GM12878 (cell line): ENCODE measurements around the gene SPOCK1. TPM values are rescaled to one million over a fixed set of nuclear protein-coding genes. Genes with fewer than 3 reads are reported as not detected.

Experiments used
- ATAC-seq: fragments of 200-7000 bp; cut with Tn5 transposase; 3 replicates; pipeline ENCODE4 v1.9.1; 2020; ENCODE audit warnings: mild to moderate bottlenecking, moderate library complexity
- BruUV-seq: library from RNA; stranded (reverse); fragments of 400-500 nt; replicated peaks from 2 replicates; lab custom pipeline; 2021; lab: Mats Ljungman, UMichigan
- CTCF ChIA-PET: fragments of 300-600 bp; sonication (Branson Sonifier 250); formaldehyde crosslinking; extraction: SDS; loops from one replicate; lab custom pipeline; 2021; ENCODE audit warnings: inconsistent platforms; lab: Yijun Ruan, JAX
- POLR2A ChIA-PET: fragments of 350-600 bp; formaldehyde crosslinking; extraction: SDS; loops from one replicate; lab custom pipeline; 2021; ENCODE audit warnings: inconsistent platforms; lab: Charles Lee
- RAD21 ChIA-PET: fragments of 300-600 bp; sonication (Branson Sonifier 250); formaldehyde crosslinking; loops from one replicate; lab custom pipeline; 2023; ENCODE audit warnings: antibody characterized with exemption; ENCODE audit not compliant: unreplicated experiment; lab: Charles Lee
- SMC1A ChIA-PET: fragments of 300-600 bp; sonication (Branson Sonifier 250); formaldehyde crosslinking; loops from one replicate; lab custom pipeline; 2023; ENCODE audit not compliant: unreplicated experiment, uncharacterized antibody; lab: Charles Lee
- DNase-seq: peaks from one replicate; pipeline ENCODE4 v3.0.0-alpha.2; 2011; ENCODE audit warnings: low read depth, low spot score
- FAIRE-seq: peaks from 3 replicates; lab custom pipeline; 2011; peaks lifted over from hg19 to GRCh38; lab: Jason Lieb, UNC
- H2AFZ ChIP-seq: 2 replicates; pipeline ENCODE4 v1.6.0; 2011; ENCODE audit warnings: low read depth, low read length, control low read depth; ENCODE audit not compliant: control insufficient read depth
- H3K27ac ChIP-seq: 2 replicates; pipeline ENCODE4 v1.5.1; 2011; ENCODE audit warnings: control low read depth; ENCODE audit not compliant: control insufficient read depth, insufficient read depth
- H3K27me3 ChIP-seq, 2 experiments: replicated peaks in 1 of 2; 2 replicates each; pipeline versions ENCODE4 v1.6.0 to v1.6.1; 2011; ENCODE audit warnings: low read length in 1 of 2; ENCODE audit not compliant: control insufficient read depth in 2 of 2, insufficient read depth in 2 of 2
- H3K36me3 ChIP-seq, 2 experiments: 2 replicates each; pipeline ENCODE4 v1.5.1; 2011; ENCODE audit warnings: low read length in 1 of 2; ENCODE audit not compliant: control insufficient read depth in 2 of 2, insufficient read depth in 2 of 2
- H3K4me1 ChIP-seq: 2 replicates; pipeline ENCODE4 v1.6.1; 2011; ENCODE audit warnings: mild to moderate bottlenecking, low read length, moderate library complexity, mixed read lengths; ENCODE audit not compliant: control insufficient read depth, insufficient read depth
- H3K4me2 ChIP-seq: 2 replicates; pipeline ENCODE4 v1.6.0; 2011; ENCODE audit warnings: control low read depth; ENCODE audit not compliant: control insufficient read depth, insufficient read depth
- H3K4me3 ChIP-seq: fragments of 200-600 bp; sonication (generic); 2 replicates; pipeline ENCODE4 v1.5.1; 2016
- H3K79me2 ChIP-seq: 2 replicates; pipeline ENCODE4 v1.6.0; 2011; ENCODE audit warnings: low read length; ENCODE audit not compliant: control insufficient read depth, insufficient read depth
- H3K9ac ChIP-seq: 2 replicates; pipeline ENCODE4 v1.8.0; 2011; ENCODE audit warnings: low read length, control low read depth, mixed read lengths; ENCODE audit not compliant: control insufficient read depth, insufficient read depth
- H3K9me3 ChIP-seq: replicated peaks from 3 replicates; pipeline ENCODE4 v1.5.1; 2011; ENCODE audit warnings: mild to moderate bottlenecking, low read length; ENCODE audit not compliant: control insufficient read depth, insufficient read depth
- H4K20me1 ChIP-seq: 2 replicates; pipeline ENCODE4 v1.6.0; 2011; ENCODE audit not compliant: control insufficient read depth, insufficient read depth
- CEBPB ChIP-seq, 2 experiments: fragments of 150-350 bp in 1 of 2; IDR thresholded peaks; 2 replicates each; pipeline ENCODE4 v1.6.1; 2012 to 2014; ENCODE audit warnings: low read depth in 2 of 2, low read length in 2 of 2, borderline replicate concordance in 1 of 2, inconsistent platforms in 1 of 2
- PAX5 ChIP-seq: IDR thresholded peaks from 2 replicates; pipeline ENCODE4 v1.6.1; 2011; ENCODE audit warnings: low read depth, low read length, borderline replicate concordance
- RUNX3 ChIP-seq: IDR thresholded peaks from 2 replicates; pipeline ENCODE4 v1.6.1; 2012; ENCODE audit warnings: low read length, inconsistent platforms
- ZSCAN29 ChIP-seq: fragments of 450-650 bp; IDR thresholded peaks from 2 replicates; pipeline ENCODE4 v1.6.1; 2017; ENCODE audit warnings: mild to moderate bottlenecking, moderate library complexity
- WGBS: methylation state at CpG from one replicate; pipeline ENCODE4 v1.1.6; 2016; ENCODE audit warnings: low lambda C conversion rate; ENCODE audit not compliant: insufficient replicate concordance, insufficient coverage; ENCODE audit errors: missing lambda C conversion rate; 5-methylcytosine and 5-hydroxymethylcytosine counted together
- in situ Hi-C: fragments of 300-500 bp; cut with MboI; formaldehyde crosslinking; loops from 9 replicates; pipeline ENCODE4 v1.14.3; 2018; ENCODE audit warnings: mixed read lengths
- intact Hi-C: fragments of 100-400 bp; cut with micrococcal nuclease; formaldehyde crosslinking; loops from one replicate; pipeline ENCODE4 v1.14.2; 2022; ENCODE audit not compliant: unreplicated experiment
- polyA plus RNA-seq, 11 experiments: library from polyadenylated mRNA; depleted of rRNA in 4 of 11; unstranded in 6 of 11; stranded (reverse) in 5 of 11; fragments of >200 nt; fragmentation: Nextera tagmentation in 4 of 11; fragmentation: Illumina TruSeq in 1 of 11; extraction: Ambion mirVana in 4 of 11; extraction: Trizol in 1 of 11; gene quantifications; 1 replicate in 1 of 11; 2 replicates in 10 of 11; pipeline versions ENCODE4 v1.2.1 to v1.2.3, GENCODE V29; 2011 to 2016; ENCODE audit warnings: inconsistent platforms in 2 of 11, missing spikeins in 2 of 11, low read depth in 1 of 11
- total RNA-seq, 4 experiments: library from RNA; depleted of rRNA in 3 of 4; stranded (reverse); fragments of >200 nt in 3 of 4; fragmentation: Illumina TruSeq in 1 of 4; extraction: Trizol in 1 of 4; gene quantifications; 2 replicates each; pipeline versions ENCODE4 v1.2.1 to v1.2.3, GENCODE V29; 2013 to 2021
- TF ChIP-seq, protein P1 (sequence below): fragments of 450-650 bp; IDR thresholded peaks from 2 replicates; pipeline ENCODE4 v1.6.1; 2018; ENCODE audit warnings: mild to moderate bottlenecking, low read depth, moderate library complexity; ENCODE audit not compliant: partially characterized antibody
- TF ChIP-seq, protein P2 (sequence below): IDR thresholded peaks from 2 replicates; pipeline ENCODE4 v1.6.1; 2012; ENCODE audit warnings: low read length, inconsistent platforms
- TF ChIP-seq, protein P3 (sequence below): fragments of 450-650 bp; IDR thresholded peaks from 2 replicates; pipeline ENCODE4 v1.6.1; 2017; ENCODE audit warnings: mild to moderate bottlenecking, moderate library complexity

Gene SPOCK1
- total and polyA plus RNA-seq, 10 of the 15 experiments (the other 5 are each of a cell fraction or from before 2014, with no cell fraction given), result 0.06 to 0.68 (median 0.25) TPM; not detected in 3

DNA sequence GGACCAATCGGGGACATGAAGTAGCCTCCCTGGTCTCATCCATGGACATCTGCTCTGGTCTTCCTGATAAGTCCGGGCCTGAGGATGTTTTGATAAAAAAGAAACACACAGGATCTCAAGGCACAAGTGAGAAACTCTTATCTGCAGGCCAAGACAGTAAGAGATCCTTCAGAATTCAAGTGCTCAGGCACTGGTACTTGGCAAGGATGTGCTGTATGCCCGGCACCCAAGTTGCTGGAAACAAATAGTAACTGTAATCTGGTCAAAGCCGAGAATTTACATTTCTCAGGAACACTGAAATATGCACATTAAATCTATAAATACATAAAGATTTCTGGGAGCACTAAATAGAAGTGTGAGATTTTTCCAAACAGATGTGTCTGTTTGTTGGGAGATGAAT, 165.7 kb downstream of the SPOCK1 start:
- SMC1A ChIA-PET, result interaction anchor here (1.0 kb wide), 1 partner anchor 13 kb away, joined by 3 read pairs; no protein-coding TSS in a partner anchor
- H2AFZ ChIP-seq, result no peak overlapping the region
- no peaks in the 10 kb centered on the region for H3K79me2 ChIP-seq
- intact Hi-C loops (no loop called here), in situ Hi-C loops (loop anchor here (25.0 kb wide), 1 partner anchor 754 kb away; the partner anchor contains the start of gene WNT8A)
- ATAC-seq, result no peak
- WGBS, result 6% methylated on average over 4 of the region's 4 CpGs
- 0 out of 2 replicates have a peak, but pooled peaks cover 2% of the 10 kb centered on the region for H4K20me1 ChIP-seq
- POLR2A ChIA-PET, result no interaction called here
- no peak for DNase-seq
- no peak overlapping the region for H3K27ac ChIP-seq
- no peaks in the 10 kb centered on the region for H3K4me1 ChIP-seq
- H3K4me2 ChIP-seq, result no peak overlapping the region
- no peak overlapping the region for H3K4me3 ChIP-seq
- CTCF ChIA-PET, result interaction anchor here (0.9 to 1.2 kb wide), 2 partner anchors 12 kb away, joined by 3 to 5 read pairs; no protein-coding TSS in a partner anchor
- H3K9me3 ChIP-seq, result no peaks in the 10 kb centered on the region
- FAIRE-seq, result no peak
- no peak overlapping the region for H3K9ac ChIP-seq
- no peaks in the 10 kb centered on the region for H3K36me3 ChIP-seq
- RAD21 ChIA-PET, result no interaction called here
- no TSS peak for BruUV-seq
- TF ChIP-seq, protein P1, sequence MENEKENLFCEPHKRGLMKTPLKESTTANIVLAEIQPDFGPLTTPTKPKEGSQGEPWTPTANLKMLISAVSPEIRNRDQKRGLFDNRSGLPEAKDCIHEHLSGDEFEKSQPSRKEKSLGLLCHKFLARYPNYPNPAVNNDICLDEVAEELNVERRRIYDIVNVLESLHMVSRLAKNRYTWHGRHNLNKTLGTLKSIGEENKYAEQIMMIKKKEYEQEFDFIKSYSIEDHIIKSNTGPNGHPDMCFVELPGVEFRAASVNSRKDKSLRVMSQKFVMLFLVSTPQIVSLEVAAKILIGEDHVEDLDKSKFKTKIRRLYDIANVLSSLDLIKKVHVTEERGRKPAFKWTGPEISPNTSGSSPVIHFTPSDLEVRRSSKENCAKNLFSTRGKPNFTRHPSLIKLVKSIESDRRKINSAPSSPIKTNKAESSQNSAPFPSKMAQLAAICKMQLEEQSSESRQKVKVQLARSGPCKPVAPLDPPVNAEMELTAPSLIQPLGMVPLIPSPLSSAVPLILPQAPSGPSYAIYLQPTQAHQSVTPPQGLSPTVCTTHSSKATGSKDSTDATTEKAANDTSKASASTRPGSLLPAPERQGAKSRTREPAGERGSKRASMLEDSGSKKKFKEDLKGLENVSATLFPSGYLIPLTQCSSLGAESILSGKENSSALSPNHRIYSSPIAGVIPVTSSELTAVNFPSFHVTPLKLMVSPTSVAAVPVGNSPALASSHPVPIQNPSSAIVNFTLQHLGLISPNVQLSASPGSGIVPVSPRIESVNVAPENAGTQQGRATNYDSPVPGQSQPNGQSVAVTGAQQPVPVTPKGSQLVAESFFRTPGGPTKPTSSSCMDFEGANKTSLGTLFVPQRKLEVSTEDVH, result no peak
- TF ChIP-seq RUNX3, result no peak
- no peaks in the 10 kb centered on the region; a peak in 1 of 4 replicates for H3K27me3 ChIP-seq

DNA sequence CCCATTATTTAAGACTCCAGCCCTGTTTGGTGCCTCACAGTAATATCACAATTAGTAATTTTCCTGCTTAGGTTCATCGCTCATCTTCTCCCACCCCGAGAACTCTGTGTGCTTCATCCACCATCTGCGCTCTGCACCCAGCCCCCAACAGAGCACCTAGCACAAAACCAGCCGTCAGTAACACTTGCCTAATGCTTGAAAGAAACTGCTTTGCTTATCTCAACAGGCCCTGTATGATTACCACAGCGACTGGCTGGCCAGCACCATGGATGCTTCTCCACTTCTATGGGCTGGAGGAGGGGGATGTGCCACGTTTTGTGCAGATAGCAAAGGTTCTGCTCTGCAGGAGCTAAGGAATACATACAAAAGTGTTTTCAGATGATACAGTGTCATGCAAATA, 166.8 kb downstream of the SPOCK1 start:
- H3K4me2 ChIP-seq, result no peak overlapping the region
- no peaks in the 10 kb centered on the region for H3K36me3 ChIP-seq
- CTCF ChIA-PET, result no interaction called here
- WGBS, result 25% methylated on average over 6 of the region's 6 CpGs
- no TSS peak for BruUV-seq
- H2AFZ ChIP-seq, result no peak overlapping the region
- ATAC-seq (no peak), FAIRE-seq (no peak), DNase-seq (no peak)
- no peaks in the 10 kb centered on the region for H3K4me1 ChIP-seq
- intact Hi-C loops (no loop called here), in situ Hi-C loops (loop anchor here (25.0 kb wide), 1 partner anchor 755 kb away; the partner anchor contains the start of gene WNT8A)
- no peak overlapping the region for H3K9ac ChIP-seq
- no peak overlapping the region for H3K4me3 ChIP-seq
- POLR2A ChIA-PET, result no interaction called here
- H3K9me3 ChIP-seq, result no peaks in the 10 kb centered on the region
- H4K20me1 ChIP-seq, result 0 out of 2 replicates have a peak, but pooled peaks cover 2% of the 10 kb centered on the region
- H3K27me3 ChIP-seq, result no peaks in the 10 kb centered on the region; a peak in 1 of 4 replicates
- no peak overlapping the region for H3K27ac ChIP-seq
- SMC1A ChIA-PET, result no interaction called here
- RAD21 ChIA-PET, result no interaction called here
- H3K79me2 ChIP-seq, result no peaks in the 10 kb centered on the region
- TF ChIP-seq, protein P2, sequence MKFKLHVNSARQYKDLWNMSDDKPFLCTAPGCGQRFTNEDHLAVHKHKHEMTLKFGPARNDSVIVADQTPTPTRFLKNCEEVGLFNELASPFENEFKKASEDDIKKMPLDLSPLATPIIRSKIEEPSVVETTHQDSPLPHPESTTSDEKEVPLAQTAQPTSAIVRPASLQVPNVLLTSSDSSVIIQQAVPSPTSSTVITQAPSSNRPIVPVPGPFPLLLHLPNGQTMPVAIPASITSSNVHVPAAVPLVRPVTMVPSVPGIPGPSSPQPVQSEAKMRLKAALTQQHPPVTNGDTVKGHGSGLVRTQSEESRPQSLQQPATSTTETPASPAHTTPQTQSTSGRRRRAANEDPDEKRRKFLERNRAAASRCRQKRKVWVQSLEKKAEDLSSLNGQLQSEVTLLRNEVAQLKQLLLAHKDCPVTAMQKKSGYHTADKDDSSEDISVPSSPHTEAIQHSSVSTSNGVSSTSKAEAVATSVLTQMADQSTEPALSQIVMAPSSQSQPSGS, result no peak
- TF ChIP-seq RUNX3 (no peak), ZSCAN29 (no peak), PAX5 (no peak), CEBPB (IDR thresholded peaks at IDR 0.05; ENCODE audit: borderline replicate concordance in 1 of 2, low read depth in 2 of 2, low read length in 2 of 2) (no peak)
- TF ChIP-seq, protein P3, sequence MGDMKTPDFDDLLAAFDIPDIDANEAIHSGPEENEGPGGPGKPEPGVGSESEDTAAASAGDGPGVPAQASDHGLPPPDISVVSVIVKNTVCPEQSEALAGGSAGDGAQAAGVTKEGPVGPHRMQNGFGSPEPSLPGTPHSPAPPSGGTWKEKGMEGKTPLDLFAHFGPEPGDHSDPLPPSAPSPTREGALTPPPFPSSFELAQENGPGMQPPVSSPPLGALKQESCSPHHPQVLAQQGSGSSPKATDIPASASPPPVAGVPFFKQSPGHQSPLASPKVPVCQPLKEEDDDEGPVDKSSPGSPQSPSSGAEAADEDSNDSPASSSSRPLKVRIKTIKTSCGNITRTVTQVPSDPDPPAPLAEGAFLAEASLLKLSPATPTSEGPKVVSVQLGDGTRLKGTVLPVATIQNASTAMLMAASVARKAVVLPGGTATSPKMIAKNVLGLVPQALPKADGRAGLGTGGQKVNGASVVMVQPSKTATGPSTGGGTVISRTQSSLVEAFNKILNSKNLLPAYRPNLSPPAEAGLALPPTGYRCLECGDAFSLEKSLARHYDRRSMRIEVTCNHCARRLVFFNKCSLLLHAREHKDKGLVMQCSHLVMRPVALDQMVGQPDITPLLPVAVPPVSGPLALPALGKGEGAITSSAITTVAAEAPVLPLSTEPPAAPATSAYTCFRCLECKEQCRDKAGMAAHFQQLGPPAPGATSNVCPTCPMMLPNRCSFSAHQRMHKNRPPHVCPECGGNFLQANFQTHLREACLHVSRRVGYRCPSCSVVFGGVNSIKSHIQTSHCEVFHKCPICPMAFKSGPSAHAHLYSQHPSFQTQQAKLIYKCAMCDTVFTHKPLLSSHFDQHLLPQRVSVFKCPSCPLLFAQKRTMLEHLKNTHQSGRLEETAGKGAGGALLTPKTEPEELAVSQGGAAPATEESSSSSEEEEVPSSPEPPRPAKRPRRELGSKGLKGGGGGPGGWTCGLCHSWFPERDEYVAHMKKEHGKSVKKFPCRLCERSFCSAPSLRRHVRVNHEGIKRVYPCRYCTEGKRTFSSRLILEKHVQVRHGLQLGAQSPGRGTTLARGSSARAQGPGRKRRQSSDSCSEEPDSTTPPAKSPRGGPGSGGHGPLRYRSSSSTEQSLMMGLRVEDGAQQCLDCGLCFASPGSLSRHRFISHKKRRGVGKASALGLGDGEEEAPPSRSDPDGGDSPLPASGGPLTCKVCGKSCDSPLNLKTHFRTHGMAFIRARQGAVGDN, result no peak
